Thoracic aorta (tissue), 2 donors: ENCODE measurements around the gene C3. TPM values are rescaled to one million over a fixed set of nuclear protein-coding genes. Genes with fewer than 3 reads are reported as not detected.

Source experiments
- ATAC-seq: fragments of 150-250 bp; one replicate; pipeline ENCODE4 v1.8.0; 2017; ENCODE audit warnings: low read depth; ENCODE audit not compliant: insufficient number of reproducible peaks, low FRiP score
- DNase-seq: peaks from one replicate; pipeline ENCODE4 v3.0.0-alpha.2; 2020; ENCODE audit warnings: low spot score
- H3K27ac ChIP-seq, 2 donors: fragments of 200-600 bp; sonication (generic); 1 replicate in 1 of 2; 2 replicates in 1 of 2; pipeline ENCODE4 v1.5.1; 2016; ENCODE audit warnings: mild to moderate bottlenecking in 2 of 2, moderate library complexity in 2 of 2
- H3K27me3 ChIP-seq: fragments of 200-600 bp; sonication (generic); replicated peaks from 2 replicates; pipeline ENCODE4 v1.6.0; 2016; ENCODE audit warnings: mild to moderate bottlenecking; ENCODE audit not compliant: insufficient read depth
- H3K36me3 ChIP-seq: fragments of 200-600 bp; sonication (generic); one replicate; pipeline ENCODE4 v1.5.1; 2016
- H3K4me1 ChIP-seq, 2 donors: fragments of 200-600 bp; sonication (generic); 1 replicate in 1 of 2; 2 replicates in 1 of 2; pipeline versions ENCODE4 v1.5.1 to v1.6.0; 2016; ENCODE audit warnings: low read depth in 2 of 2, mild to moderate bottlenecking in 1 of 2; ENCODE audit not compliant: control insufficient read depth in 1 of 2
- H3K4me3 ChIP-seq: fragments of 200-600 bp; sonication (generic); 2 replicates; pipeline ENCODE4 v1.5.1; 2016; ENCODE audit warnings: mild to moderate bottlenecking
- H3K9me3 ChIP-seq: fragments of 200-600 bp; sonication (generic); 2 replicates; pipeline ENCODE4 v1.5.1; 2016
- CTCF ChIP-seq: fragments of 200-600 bp; sonication (generic); IDR thresholded peaks from one replicate; pipeline ENCODE4 v1.5.1; 2019; ENCODE audit warnings: antibody characterized with exemption
- total RNA-seq, 2 donors: library from RNA; depleted of rRNA; stranded (reverse); fragments of >200 nt; gene quantifications; one replicate each; pipeline versions ENCODE4 v1.1.0 to v1.2.3, GENCODE V29; 2016

The C3 gene
- total RNA-seq, 2 donors from 2014 or later = 277 to 754 TPM

- Histone ChIP-seq H3K27me3 (no peaks in the 10 kb centered on the region), H3K36me3 (no peaks in the 10 kb centered on the region), H3K4me3 (no peak overlapping the region), H3K4me1 (no peaks in the 10 kb centered on the region), H3K9me3 (no peaks in the 10 kb centered on the region), H3K27ac (no peak overlapping the region)
- ATAC-seq (no peak), DNase-seq (no peak)
- TF ChIP-seq CTCF = no peak
Observed at GRCh38 chr19:6717036-6717435, 3.4 kb downstream of the C3 start.

- ATAC-seq (no peak), DNase-seq (no peak)
- Histone ChIP-seq H3K27ac (no peak overlapping the region), H3K36me3 (no peaks in the 10 kb centered on the region), H3K9me3 (no peaks in the 10 kb centered on the region), H3K27me3 (no peaks in the 10 kb centered on the region), H3K4me3 (no peak overlapping the region), H3K4me1 (no peaks in the 10 kb centered on the region)
- TF ChIP-seq CTCF = no peak
Observed at GRCh38 chr19:6716610-6716970, 3.9 kb downstream of the C3 start.

- no peaks in the 10 kb centered on the region for H3K9me3 ChIP-seq
- no peak overlapping the region for H3K4me3 ChIP-seq
- no peak for DNase-seq
- ATAC-seq = no peak
- H3K27ac ChIP-seq = no peak overlapping the region
- no peaks in the 10 kb centered on the region for H3K27me3 ChIP-seq
- H3K4me1 ChIP-seq = no peaks in the 10 kb centered on the region
- TF ChIP-seq CTCF = no peak
- H3K36me3 ChIP-seq = no peaks in the 10 kb centered on the region
Observed at GRCh38 chr19:6714749-6715555, 5.5 kb downstream of the C3 start.

- Histone ChIP-seq H3K4me3 (no peak overlapping the region), H3K36me3 (no peaks in the 10 kb centered on the region), H3K27me3 (no peaks in the 10 kb centered on the region), H3K27ac (no peak overlapping the region), H3K9me3 (no peaks in the 10 kb centered on the region), H3K4me1 (no peaks in the 10 kb centered on the region)
- ATAC-seq = no peak
- no peak for DNase-seq
- no peak for TF ChIP-seq CTCF
Observed at GRCh38 chr19:6713773-6714692, 6.4 kb downstream of the C3 start.
